Stimulated activated naive CD4-positive, alpha-beta T cell treated with Interleukin-2 at 50 U/mL for 16 hours (primary cell): ENCODE results near the gene ARRB2.
"Not testable (repeated sequence)": the region's sequence is repeated elsewhere in the genome, so short reads cannot be mapped to it uniquely, and the experiment has no call there.

ENCODE experiments used
- DNase-seq: peaks from one replicate; lab custom pipeline; 2025; lab: John Stamatoyannopoulos, UW

The ARRB2 gene

DNA sequence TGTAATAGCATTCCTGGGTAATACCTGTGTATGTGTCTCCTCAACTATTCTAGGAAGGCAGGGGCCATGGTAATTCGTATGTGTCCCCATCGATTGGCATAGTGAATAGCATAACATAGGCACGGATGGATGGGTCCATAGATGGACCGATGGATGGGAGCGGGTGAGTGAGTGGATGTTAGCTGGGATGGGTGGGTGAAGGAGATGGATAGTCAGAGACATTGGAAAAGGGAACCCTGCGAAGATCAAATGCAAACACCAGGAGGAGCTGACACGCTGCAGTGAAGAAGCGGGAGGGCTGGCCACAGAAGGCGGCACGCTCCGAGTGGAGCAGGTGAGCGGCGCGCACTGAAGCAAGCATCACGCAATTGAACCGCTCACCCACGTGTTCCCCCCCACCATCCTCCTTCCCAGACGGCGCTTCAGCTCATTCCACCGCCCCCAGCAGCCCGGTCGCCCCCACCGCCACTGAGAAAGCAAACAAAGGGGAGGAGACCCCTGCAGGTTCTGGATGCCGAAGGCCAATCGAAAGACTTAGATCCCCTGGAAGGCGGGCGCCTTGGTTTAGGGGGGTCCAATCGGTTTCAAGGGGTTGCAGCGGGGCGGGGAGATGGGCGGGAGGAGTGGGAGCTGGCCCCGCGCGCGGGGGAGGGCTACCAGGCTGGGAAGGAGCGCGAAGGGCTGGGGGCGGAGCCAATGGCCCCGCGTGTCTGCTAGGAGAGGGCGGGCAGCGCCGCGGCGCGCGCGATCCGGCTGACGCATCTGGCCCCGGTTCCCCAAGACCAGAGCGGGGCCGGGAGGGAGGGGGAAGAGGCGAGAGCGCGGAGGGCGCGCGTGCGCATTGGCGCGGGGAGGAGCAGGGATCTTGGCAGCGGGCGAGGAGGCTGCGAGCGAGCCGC lies at the start of gene ARRB2:
Gene ARRB2, plus strand, starts transcription at position 839 of the 899 bp plus-strand sequence. CDS start 90 bp downstream, outside the sequence.
- peak; percentile 97 for DNase-seq

- no peak for DNase-seq
These were observed 46.7 kb upstream of the ARRB2 start for GRCh38 chr17:4663711-4664110.

DNA sequence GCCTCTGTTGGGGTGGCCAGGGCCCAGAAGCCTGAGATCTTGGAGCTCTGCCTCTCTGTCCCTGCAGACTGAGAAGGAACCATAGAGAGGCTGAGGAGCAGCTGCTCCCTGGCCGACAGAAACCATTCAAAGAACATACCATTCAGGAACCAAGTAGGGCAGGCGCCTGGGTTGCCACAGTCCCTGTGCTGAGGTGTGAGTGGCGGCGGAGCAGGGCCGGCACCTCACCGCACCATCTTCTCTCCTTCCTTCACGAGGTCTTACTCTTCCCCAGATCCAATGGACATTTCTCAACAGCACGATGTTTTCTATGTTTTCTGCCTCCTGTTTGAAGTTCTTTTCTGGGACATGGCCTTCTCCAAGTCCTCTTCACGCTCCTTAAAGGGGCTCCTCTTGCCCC lies 46.2 kb upstream of the ARRB2 start:
- no peak for DNase-seq

DNA sequence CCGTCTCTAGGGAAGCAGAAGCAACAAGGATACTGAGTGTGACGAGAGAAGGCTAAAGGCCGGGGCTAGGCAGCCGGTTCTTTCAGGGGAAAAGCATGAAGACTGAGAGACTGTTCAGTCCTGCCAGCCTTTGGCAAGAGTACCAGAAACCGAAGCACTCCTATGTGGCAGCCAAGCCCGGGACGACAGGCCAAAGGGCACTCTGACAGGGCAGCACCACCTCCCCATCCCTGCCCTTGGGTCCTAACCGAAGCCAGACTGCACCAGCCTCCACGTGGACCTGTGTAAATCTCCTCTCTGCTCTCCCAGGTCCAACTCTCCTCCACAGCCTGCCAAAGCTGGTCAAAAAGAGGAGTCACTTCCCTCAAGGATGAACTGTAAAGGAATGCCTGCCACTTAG lies 45.4 kb upstream of the ARRB2 start:
- DNase-seq, result no peak

DNA sequence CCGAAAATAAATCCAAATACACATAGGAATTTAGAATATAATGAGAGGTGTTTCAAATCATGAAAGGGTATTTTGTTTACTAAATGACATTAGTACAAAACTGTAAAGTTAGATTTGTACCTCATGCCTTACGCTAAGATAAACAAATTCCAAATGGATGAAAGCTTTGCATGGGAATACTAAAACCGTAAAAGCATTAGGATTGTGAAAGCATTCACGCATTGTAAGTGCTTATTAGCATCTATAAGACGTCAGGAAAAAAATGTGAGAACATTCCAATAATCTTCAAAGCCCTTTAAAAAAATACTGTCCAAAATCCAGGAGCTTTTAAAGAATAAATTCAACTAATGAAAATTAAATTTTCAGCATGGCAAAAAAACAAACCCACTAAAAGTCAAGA lies 44.1 kb upstream of the ARRB2 start:
- no peak for DNase-seq

DNA sequence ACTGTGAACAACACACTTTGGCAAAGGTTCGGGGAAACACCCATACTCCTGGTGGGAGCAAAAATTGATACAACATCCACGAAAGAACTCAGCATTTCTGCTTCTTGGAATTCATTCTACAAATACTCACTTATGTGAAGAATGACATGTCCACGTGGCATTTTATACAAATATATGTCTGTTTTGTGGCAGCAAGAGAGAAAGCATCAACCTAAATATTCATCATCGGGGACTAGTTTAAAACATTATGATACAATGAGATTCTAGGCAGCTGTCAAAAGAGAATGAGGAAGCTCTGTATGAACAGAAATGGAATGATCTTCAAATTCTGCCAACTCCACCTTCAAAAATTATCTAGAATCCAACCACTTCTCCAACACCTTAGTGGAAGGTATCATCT lies 43.3 kb upstream of the ARRB2 start:
- DNase-seq, result no peak

- no peak for DNase-seq
These were observed 38.3 kb upstream of the ARRB2 start for GRCh38 chr17:4672055-4672630.

DNA sequence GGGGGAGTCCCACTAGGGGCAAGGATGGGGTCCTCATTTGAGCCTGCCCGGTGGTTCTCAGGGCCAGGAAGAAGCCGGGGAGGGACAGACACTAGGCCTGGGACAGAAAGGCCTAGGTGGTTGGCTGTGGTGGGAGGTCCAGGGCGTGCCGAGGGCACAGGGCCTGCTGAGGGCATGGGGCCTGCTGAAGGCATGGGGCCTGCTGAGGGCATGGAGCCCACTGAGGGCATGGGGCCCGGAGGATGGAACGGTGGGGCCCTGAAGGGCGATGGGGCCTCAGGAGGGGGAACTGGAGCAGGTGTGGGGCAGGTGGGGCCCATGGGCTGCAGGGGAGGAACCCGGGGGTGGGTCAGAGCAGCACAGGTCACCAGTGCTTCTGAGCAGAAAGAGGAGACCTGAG lies 37.7 kb upstream of the ARRB2 start:
- no peak for DNase-seq

- no peak for DNase-seq
These were observed 37.3 kb upstream of the ARRB2 start for GRCh38 chr17:4673169-4673568.

- DNase-seq, result no peak
These were observed 36.3 kb upstream of the ARRB2 start for GRCh38 chr17:4673986-4674684.

- DNase-seq, result no peak
These were observed 35.8 kb upstream of the ARRB2 start for GRCh38 chr17:4674685-4674998.

- DNase-seq, result no peak
These were observed 34.6 kb upstream of the ARRB2 start for GRCh38 chr17:4675791-4676190.

- DNase-seq, result no peak
These were observed 33.6 kb upstream of the ARRB2 start for GRCh38 chr17:4676791-4677190.

DNA sequence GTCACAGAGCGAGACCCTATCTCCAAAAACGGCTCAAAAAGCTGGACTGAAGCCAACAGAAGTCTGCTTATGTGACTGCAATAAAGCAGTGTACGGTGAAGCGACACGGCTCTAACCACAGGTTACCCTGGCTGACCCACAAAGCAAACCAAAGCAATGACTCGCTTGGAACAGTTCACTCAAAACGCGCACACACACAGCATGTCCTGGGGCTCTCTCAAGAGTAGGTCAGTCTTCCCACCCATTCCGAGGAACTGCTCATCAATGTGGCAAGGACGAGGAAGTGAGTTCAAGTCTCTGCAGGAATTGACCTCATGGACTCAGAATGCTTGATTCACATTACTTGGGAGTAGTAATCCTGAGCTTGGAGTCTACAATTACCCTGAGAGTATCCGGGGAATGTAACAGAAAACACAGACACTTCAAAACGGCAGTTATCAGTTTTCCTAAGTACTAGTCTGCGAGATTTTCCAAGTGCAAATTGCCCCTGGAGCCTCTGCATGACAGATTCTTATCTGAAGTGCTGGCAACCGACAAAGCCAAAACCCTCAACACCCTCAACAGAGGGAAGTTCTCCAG lies 31.9 kb upstream of the ARRB2 start:
- no peak for DNase-seq

DNA sequence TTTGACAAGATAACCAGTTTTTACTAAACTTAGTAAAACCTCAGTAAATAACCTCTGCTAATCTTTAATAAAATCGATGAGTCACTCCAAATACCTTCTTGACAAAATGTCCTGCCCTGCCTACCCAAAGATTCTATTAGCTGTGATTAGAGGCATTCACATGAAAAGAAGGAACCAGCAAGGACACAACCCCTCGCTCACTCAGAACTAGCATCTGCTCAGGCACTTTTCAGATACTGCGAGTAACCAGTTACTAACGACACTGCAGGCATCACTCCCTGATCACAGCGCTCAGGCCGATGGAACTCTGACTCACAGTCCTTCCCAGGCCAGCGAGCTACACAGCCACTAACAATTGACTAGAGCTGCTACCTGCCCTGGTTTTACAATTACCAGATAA lies 30.8 kb upstream of the ARRB2 start:
- DNase-seq, result no peak

DNA sequence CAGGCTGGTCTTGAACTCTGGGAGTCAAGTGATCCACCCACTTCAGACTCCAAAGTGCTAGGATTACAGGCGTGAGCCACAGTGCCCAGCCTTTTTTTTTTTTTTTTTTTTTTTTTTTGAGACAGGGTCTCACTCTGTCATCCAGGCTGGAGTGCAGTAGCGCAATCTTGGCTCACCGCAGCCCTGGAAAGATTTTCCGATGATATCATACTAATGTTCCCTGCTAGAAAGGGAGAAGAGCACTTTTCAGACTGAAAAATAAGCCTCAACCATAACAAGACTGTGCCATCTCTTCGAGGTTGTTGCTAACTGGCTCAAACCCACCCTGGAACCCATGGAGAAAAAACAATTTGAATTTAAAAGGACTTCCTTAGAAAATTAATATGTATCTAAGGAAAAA lies 26.7 kb upstream of the ARRB2 start:
- DNase-seq, result not testable (repeated sequence)

- DNase-seq, result not testable (repeated sequence)
These were observed 20.6 kb upstream of the ARRB2 start for GRCh38 chr17:4689872-4690271.

- DNase-seq, result no peak
These were observed 19.7 kb upstream of the ARRB2 start for GRCh38 chr17:4690745-4691144.

DNA sequence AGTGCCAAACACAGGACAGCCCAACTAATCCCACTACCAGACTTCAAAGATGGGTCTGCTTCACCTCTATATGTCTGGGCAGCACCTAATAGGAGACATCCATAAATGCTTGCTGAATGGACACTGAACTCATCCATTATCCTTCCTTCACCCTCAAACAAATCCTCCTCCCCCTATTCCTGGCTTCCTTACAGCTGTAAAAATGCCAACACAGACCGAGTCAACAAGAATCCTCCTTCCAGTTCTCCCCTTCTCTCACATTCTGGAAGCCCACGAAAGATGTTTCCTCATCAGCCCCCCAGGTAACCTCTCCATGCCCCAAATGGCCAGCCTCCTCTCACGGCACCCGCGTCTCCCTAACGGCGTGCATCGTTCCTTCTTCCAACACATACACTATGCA lies 18.7 kb upstream of the ARRB2 start:
- no peak for DNase-seq

GRCh38 chr17:4693416-4693815 lies 17.0 kb upstream of the ARRB2 start:
- no peak for DNase-seq

DNA sequence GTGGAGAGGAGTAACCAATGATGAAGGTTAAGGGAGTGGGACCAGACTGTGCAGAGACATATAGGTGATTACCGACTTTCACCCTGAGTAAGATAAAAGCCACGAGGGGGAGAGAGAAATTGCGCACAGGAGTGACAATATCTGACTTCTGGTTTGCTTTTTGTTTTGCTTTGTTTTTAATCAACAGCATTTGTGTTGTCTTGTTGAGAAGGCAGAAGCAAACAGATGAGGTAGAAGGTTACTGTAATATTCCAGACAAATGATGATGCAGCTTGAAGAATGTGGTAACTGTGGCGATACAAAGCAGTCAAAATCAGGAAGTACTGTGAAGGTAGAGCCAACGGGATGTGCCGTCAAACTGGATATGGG lies 14.0 kb upstream of the ARRB2 start:
- peak; percentile 9 for DNase-seq

DNA sequence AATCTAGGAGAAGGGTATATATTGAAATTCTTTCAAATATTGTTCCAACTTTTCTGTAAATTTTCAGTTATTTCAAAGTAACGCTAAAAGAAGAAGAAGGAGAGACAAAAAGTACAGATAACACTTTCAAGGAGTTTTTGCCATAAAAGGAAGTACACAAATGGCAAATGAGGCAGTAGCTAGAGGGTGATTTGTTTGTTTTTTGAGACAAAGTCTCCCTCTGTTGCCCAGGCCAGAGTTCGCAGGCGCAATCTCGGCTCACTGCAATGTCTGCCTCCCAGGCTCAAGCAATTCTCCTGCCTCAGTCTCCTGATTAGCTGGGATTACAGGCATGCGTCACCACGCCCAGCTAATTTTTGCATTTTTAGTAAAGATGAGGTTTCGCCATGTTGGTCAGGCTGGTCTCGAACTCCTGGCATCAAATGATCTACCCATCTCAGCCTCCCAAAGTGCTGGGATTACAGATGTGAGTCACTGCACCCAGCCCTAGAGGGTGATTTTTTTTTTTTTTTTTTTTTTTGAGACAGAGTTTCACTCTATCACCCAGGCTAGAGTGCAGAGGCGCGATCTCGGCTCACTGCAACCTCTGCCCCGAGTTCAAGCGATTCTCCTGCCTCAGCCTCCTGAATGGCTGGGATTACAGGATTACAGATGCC lies 10.9 kb upstream of the ARRB2 start:
- DNase-seq, result not testable (repeated sequence)
